Measurements from ENCODE around the gene COA4. TPM values are rescaled to one million over a fixed set of nuclear protein-coding genes. Genes with fewer than 3 reads are reported as not detected.

The COA4 gene
- polyA plus RNA-seq, 3 donors: 46.6 to 57.7 (median 53.4) TPM

GRCh38 chr11:73830261-73830660, 46.4 kb downstream of the COA4 start:
- H3K36me3 ChIP-seq (replicated peaks in 1 of 2; ENCODE audit: control insufficient read depth in 1 of 2, insufficient read depth in 2 of 2, low read length in 2 of 2): peaks cover 27 to 60% of the 10 kb centered on the region in 2 donors
- WGBS (ENCODE audit: insufficient coverage): no CpG with 5 or more reads among the region's 1 CpG

More at GRCh38 chr11:73830261-73830660, 46.4 kb downstream of the COA4 start:
- no peak for TF ChIP-seq CTCF (IDR thresholded peaks at IDR 0.05)
- Histone ChIP-seq H3K4me3 (replicated peaks in 1 of 3; ENCODE audit: low read depth in 2 of 3, low read length in 3 of 3) (no peak overlapping the region), H2AFZ (ENCODE audit: insufficient read depth, low read depth, low read length, poor library complexity, severe bottlenecking) (no peak overlapping the region), H3K9me3 (replicated peaks in 1 of 2; ENCODE audit: control insufficient read depth in 1 of 2, insufficient read depth in 1 of 2, low read length in 2 of 2) (no peaks in the 10 kb centered on the region), H3K79me2 (ENCODE audit: insufficient read depth, low read length) (no peaks in the 10 kb centered on the region), H4K20me1 (ENCODE audit: insufficient read depth, low read length) (no peaks in the 10 kb centered on the region), H3K4me1 (ENCODE audit: control insufficient read depth in 1 of 2, insufficient read depth in 2 of 2, low read length in 2 of 2) (no peaks in the 10 kb centered on the region), H3K27ac (ENCODE audit: low read depth in 1 of 2, low read length in 2 of 2) (no peak overlapping the region), H3K27me3 (ENCODE audit: control insufficient read depth in 2 of 2, insufficient read depth in 2 of 2, low read length in 2 of 2) (no peaks in the 10 kb centered on the region), H3K9ac (ENCODE audit: insufficient read depth, low read length, poor library complexity, severe bottlenecking) (no peak overlapping the region), H3K4me2 (replicated peaks; ENCODE audit: extremely low read depth, low read length, poor library complexity, severe bottlenecking) (no peak overlapping the region)
- H3K27ac Mint-ChIP-seq: no peak overlapping the region
- peaks cover 5% of the 10 kb centered on the region for H3K4me1 Mint-ChIP-seq
- no peak overlapping the region for H3K4me3 Mint-ChIP-seq
- DNase-seq: no peak
- peaks cover 0 to 2% (median 0%) of the 10 kb centered on the region in 7 donors for H3K9me3 Mint-ChIP-seq
- H3K27me3 Mint-ChIP-seq (ENCODE audit: low read depth in 3 of 3): no peaks in the 10 kb centered on the region
- peaks cover 40 to 71% of the 10 kb centered on the region in 2 donors for H3K36me3 Mint-ChIP-seq
- intact Hi-C loops (cut with micrococcal nuclease): no loop called here

Other genes with a start within 250 kb of the COA4 start
- gene PLEKHB1, start 230.3 kb downstream of the COA4 start, polyA plus RNA-seq: under 1 TPM; 0.05 to 0.88 (median 0.25) TPM
- 10 to 100 TPM; 38.3 to 91.3 (median 78.6) TPM for gene RAB6A, start 115.8 kb downstream of the COA4 start, polyA plus RNA-seq
- 10 to 100 TPM; 17.8 to 43.1 (median 42.9) TPM for gene MRPL48, start 89.0 kb downstream of the COA4 start, polyA plus RNA-seq
- gene PAAF1, start 153 bp upstream of the COA4 start, polyA plus RNA-seq: 10 to 100 TPM; 12.0 to 13.7 (median 12.9) TPM
- not detected for gene DNAJB13, start 74.2 kb upstream of the COA4 start, polyA plus RNA-seq
- gene UCP2, start 106.0 kb upstream of the COA4 start, polyA plus RNA-seq: 100 to 1,000 TPM; 496 to 665 (median 649) TPM
- 1 to 10 TPM in 1 of 3 donors, not detected in 2; 3.8 TPM for gene UCP3, start 132.2 kb upstream of the COA4 start, polyA plus RNA-seq

Data from CD14-positive monocyte (primary cell).